HG03469 (cell line): ENCODE data around the gene FKBP1A.
A peak's percentile ranks its signal among the peaks of the same experiment; 100 is the strongest.

Experiments used
- ATAC-seq: cut with Tn5 transposase; IDR thresholded peaks from one replicate; pipeline ENCODE4 v1.9.1; 2021; ENCODE audit warnings: mild to moderate bottlenecking, moderate library complexity, moderate number of reproducible peaks; ENCODE audit not compliant: unreplicated experiment

The FKBP1A gene

DNA sequence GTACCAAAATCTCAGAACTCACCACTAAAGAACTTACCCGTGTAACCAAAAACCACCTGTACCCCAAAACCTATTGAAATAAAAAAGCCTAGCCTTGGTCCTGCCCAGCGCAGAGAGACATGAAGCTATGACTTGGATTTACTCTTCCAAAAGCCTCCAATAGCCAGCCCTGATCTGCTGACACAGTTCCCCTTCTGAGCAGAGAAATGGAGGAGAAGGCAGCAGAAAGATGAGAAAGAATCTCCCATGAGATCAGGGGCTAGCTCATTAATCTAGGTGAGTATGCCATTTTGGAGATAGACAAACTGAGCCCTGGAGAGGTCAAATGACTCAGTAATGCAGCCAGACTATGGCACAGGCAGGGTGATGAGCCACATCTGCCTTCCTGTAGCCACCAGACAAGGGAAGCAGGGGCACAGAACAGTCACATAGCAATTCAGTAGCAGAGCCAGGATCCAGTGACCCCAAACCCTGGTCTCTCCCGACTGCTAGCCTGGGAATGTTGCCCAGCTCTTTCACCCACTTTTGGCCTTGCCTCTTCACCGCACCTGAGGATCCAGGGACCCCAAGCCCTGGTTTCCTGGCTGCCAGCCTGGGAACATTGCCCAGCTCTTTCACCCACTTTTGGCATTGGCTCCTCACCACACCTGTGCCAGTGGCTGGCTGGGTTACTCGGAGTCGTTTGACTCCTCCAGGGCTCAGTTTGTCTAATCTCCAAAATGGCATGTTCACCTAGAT, 56.7 kb downstream of the FKBP1A start:
- no peak for ATAC-seq

- no peak for ATAC-seq
Observed at GRCh38 chr20:1334761-1335160, 58.1 kb downstream of the FKBP1A start.

GRCh38 chr20:1334370-1334731, 58.5 kb downstream of the FKBP1A start:
- no peak for ATAC-seq

GRCh38 chr20:1333462-1334369, 59.1 kb downstream of the FKBP1A start:
- ATAC-seq, result no peak

DNA sequence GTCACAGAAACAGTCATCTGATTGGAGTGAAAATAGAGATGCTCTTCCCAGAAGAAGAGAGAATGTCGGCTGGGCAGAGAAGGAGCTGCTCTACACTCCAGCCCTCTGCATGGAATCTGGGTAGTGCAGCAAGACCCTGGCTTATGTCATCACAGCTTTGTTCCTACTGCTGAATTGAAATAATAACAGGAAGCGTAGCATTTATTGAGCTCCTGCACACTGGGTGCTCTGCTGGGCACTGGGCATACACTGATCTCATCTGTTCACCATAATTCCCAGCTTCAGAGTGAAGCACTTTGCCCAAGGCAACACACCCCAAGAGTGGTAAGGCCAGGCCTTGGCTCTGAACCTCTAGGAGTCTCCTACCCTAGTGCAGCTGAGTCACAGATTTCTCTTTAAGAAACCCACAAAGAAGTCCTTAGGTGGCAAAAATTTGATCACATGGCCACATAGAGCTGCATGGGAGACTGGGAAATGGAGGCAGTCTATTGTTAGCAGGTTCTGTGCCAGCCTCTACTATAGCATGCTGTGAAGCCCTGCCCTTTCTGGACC, 60.0 kb downstream of the FKBP1A start:
- ATAC-seq, result no peak

GRCh38 chr20:1331801-1332453, 60.9 kb downstream of the FKBP1A start:
- no peak for ATAC-seq

- ATAC-seq, result no peak
Observed at GRCh38 chr20:1331101-1331500, 61.8 kb downstream of the FKBP1A start.

- no peak for ATAC-seq
Observed at GRCh38 chr20:1330075-1330830, 62.6 kb downstream of the FKBP1A start.

DNA sequence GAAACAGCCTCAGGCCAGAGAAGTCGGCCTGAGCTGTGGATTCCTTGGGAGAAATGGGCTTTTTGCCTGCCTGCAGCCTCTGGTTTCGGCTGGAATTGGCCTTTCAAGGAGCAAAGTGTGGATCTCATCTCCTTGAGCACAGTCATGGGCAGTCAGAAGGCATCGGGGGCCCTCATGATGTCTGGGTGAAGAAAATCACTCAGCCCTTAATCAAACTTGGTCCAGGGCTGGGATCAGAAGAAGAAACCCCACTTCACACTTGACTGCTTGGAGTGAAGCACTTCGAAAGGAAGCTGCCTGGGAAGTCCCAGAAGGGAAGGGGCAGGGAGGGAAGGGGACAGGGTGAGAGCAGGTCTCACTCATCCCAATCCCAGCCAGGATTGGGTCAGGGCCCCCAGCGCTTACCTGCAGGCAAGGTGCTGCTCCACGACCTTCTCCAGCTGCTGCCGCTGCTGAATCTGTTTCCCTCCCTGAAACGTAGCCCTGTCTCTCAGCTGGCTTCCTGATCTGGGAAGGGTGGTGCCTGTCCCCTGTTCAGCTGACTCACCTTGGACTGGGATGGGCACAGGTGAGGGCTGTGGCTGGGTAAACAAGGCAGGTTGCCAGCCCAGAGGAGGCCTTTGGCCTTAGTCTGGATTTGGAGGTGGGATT, 64.0 kb downstream of the FKBP1A start, which contains the start of gene SDCBP2:
TSS of gene SDCBP2 (minus strand) at position 460 of the 651 bp plus-strand sequence. CDS start 8,723 bp downstream, outside the sequence.
- ATAC-seq, result no peak

GRCh38 chr20:1327827-1328679, 64.8 kb downstream of the FKBP1A start:
- no peak for ATAC-seq

GRCh38 chr20:1327241-1327653, 65.6 kb downstream of the FKBP1A start:
- no peak for ATAC-seq

GRCh38 chr20:1326031-1326930, 66.6 kb downstream of the FKBP1A start:
- ATAC-seq, result no peak

GRCh38 chr20:1325173-1326030, 67.5 kb downstream of the FKBP1A start:
- ATAC-seq, result peak; percentile 66

- no peak for ATAC-seq
Observed at GRCh38 chr20:1324598-1325172, 68.2 kb downstream of the FKBP1A start.

- ATAC-seq, result no peak
Observed at GRCh38 chr20:1323830-1324597, 68.8 kb downstream of the FKBP1A start.

DNA sequence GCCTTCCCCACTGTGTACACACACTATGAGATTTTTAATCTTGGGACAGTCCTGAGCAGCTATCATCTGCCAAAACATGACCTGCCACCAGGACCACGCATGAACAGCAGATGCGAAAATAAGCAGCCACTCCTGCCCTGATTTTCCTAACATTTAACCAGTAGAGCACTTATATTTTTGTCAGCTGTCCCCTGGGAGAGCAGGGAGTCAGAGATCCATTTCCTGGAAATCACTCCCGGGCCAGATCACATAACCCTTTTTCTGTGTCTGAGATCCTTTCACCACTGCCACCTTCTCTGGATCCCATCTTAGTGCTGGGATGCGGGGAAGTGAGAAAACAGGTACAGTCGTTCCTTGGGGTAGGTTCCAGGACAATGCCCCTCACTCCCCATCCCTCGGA, 69.6 kb downstream of the FKBP1A start:
- ATAC-seq, result no peak
